IMR-90 (cell line): ENCODE measurements around the gene AHSG. TPM values are rescaled to one million over a fixed set of nuclear protein-coding genes. Genes with fewer than 3 reads are reported as not detected.

Source experiments
- ATAC-seq: fragments of 200-7000 bp; cut with Tn5 transposase; 2 replicates; pipeline ENCODE4 v1.9.1; 2020; ENCODE audit warnings: low read depth, mild to moderate bottlenecking, moderate library complexity
- BruUV-seq: library from RNA; stranded (reverse); fragments of 400-500 nt; replicated peaks from 2 replicates; lab custom pipeline; 2021; lab: Mats Ljungman, UMichigan
- CTCF ChIA-PET: fragments of 300-600 bp; formaldehyde crosslinking; extraction: SDS; loops from one replicate; lab custom pipeline; 2021; ENCODE audit warnings: antibody characterized with exemption; lab: Yijun Ruan, JAX
- POLR2A ChIA-PET: fragments of 300-600 bp; sonication (Branson Sonifier 250); formaldehyde crosslinking; loops from one replicate; lab custom pipeline; 2022; ENCODE audit warnings: antibody characterized with exemption; ENCODE audit not compliant: unreplicated experiment; lab: Charles Lee
- DNase-seq: peaks from one replicate; pipeline ENCODE4 v3.0.0; 2013
- H2AFZ ChIP-seq: replicated peaks from 2 replicates; pipeline ENCODE3; 2013; ENCODE audit warnings: low read length, mild to moderate bottlenecking; ENCODE audit not compliant: poor library complexity
- H2AK5ac ChIP-seq: 2 replicates; pipeline ENCODE4 v1.6.1; 2013; ENCODE audit warnings: low read depth, low read length, inconsistent platforms
- H2AK9ac ChIP-seq: replicated peaks from 2 replicates; pipeline ENCODE3; 2013; ENCODE audit warnings: mild to moderate bottlenecking, low read depth, low read length, moderate library complexity; ENCODE audit not compliant: poor library complexity
- H2BK120ac ChIP-seq: 2 replicates; pipeline ENCODE4 v1.6.1; 2013; ENCODE audit warnings: low read depth, low read length, inconsistent platforms
- H2BK15ac ChIP-seq: 3 replicates; pipeline ENCODE4 v1.6.1; 2013; ENCODE audit warnings: low read depth, low read length, inconsistent platforms
- H2BK20ac ChIP-seq: 2 replicates; pipeline ENCODE4 v1.6.1; 2013; ENCODE audit warnings: low read depth, mild to moderate bottlenecking, inconsistent platforms, low read length, moderate library complexity
- H2BK5ac ChIP-seq: 2 replicates; pipeline ENCODE4 v1.6.1; 2013; ENCODE audit warnings: mild to moderate bottlenecking, low read depth, low read length, inconsistent platforms; ENCODE audit not compliant: poor library complexity, severe bottlenecking
- H3K14ac ChIP-seq: replicated peaks from 2 replicates; pipeline ENCODE4 v1.6.1; 2013; ENCODE audit warnings: low read depth, low read length, inconsistent platforms
- H3K18ac ChIP-seq: 2 replicates; pipeline ENCODE4 v1.6.1; 2013; ENCODE audit warnings: low read depth, low read length, control low read depth
- H3K23ac ChIP-seq: 2 replicates; pipeline ENCODE4 v1.6.1; 2013; ENCODE audit warnings: low read depth, low read length, inconsistent platforms
- H3K27ac ChIP-seq: 2 replicates; pipeline ENCODE4 v1.5.1; 2013; ENCODE audit warnings: mild to moderate bottlenecking, control low read depth, low read length; ENCODE audit not compliant: insufficient read depth
- H3K27me3 ChIP-seq: 2 replicates; pipeline ENCODE4 v1.6.1; 2013; ENCODE audit warnings: low read length; ENCODE audit not compliant: control insufficient read depth, insufficient read depth
- H3K36me3 ChIP-seq: 2 replicates; pipeline ENCODE4 v1.6.1; 2013; ENCODE audit warnings: low read length, mixed read lengths; ENCODE audit not compliant: control insufficient read depth, insufficient read depth
- H3K4ac ChIP-seq: 2 replicates; pipeline ENCODE4 v1.6.1; 2013; ENCODE audit warnings: low read depth, low read length, inconsistent platforms
- H3K4me1 ChIP-seq: 2 replicates; pipeline ENCODE4 v1.6.1; 2013; ENCODE audit warnings: low read length, mixed read lengths; ENCODE audit not compliant: control insufficient read depth, insufficient read depth
- H3K4me2 ChIP-seq: 2 replicates; pipeline ENCODE4 v1.6.1; 2013; ENCODE audit warnings: low read depth, mild to moderate bottlenecking, control low read depth, low read length, moderate library complexity
- H3K4me3 ChIP-seq: 2 replicates; pipeline ENCODE4 v1.5.1; 2013; ENCODE audit warnings: low read depth, mild to moderate bottlenecking, control low read depth, low read length, moderate library complexity; ENCODE audit not compliant: insufficient read depth
- H3K56ac ChIP-seq: 2 replicates; pipeline ENCODE4 v1.6.1; 2013; ENCODE audit warnings: low read length, inconsistent platforms; ENCODE audit not compliant: insufficient read depth; ENCODE audit errors: extremely low read depth
- H3K79me1 ChIP-seq, 2 experiments: 2 replicates each; pipeline ENCODE4 v1.6.1; 2013; ENCODE audit warnings: low read length in 2 of 2, inconsistent platforms in 1 of 2, low read depth in 1 of 2
- H3K9ac ChIP-seq: 2 replicates; pipeline ENCODE4 v1.6.1; 2013; ENCODE audit warnings: low read depth, low read length, control low read depth
- H3K9me1 ChIP-seq: 2 replicates; pipeline ENCODE4 v1.6.1; 2013; ENCODE audit warnings: low read length, inconsistent platforms; ENCODE audit not compliant: insufficient read depth
- H3K9me3 ChIP-seq: 2 replicates; pipeline ENCODE4 v1.6.1; 2013; ENCODE audit warnings: low read length; ENCODE audit not compliant: control insufficient read depth, insufficient read depth
- H4K20me1 ChIP-seq: 2 replicates; pipeline ENCODE4 v1.6.1; 2013; ENCODE audit warnings: low read length, inconsistent platforms; ENCODE audit not compliant: insufficient read depth
- H4K5ac ChIP-seq: 2 replicates; pipeline ENCODE4 v1.6.1; 2013; ENCODE audit warnings: mild to moderate bottlenecking, low read depth, low read length, control low read depth
- H4K8ac ChIP-seq, 2 experiments: 2 replicates each; pipeline ENCODE4 v1.6.1; 2013; ENCODE audit warnings: low read depth in 2 of 2, low read length in 2 of 2, control low read depth in 1 of 2, inconsistent platforms in 1 of 2
- H4K91ac ChIP-seq: 2 replicates; pipeline ENCODE4 v1.6.1; 2013; ENCODE audit warnings: low read depth, low read length, inconsistent platforms; ENCODE audit not compliant: insufficient read depth
- CTCF ChIP-seq: conservative IDR thresholded peaks from 2 replicates; pipeline ENCODE4 v1.5.1; 2012; ENCODE audit warnings: mild to moderate bottlenecking, low read depth, low read length, improper control_type of control experiment
- WGBS, 2 experiments: methylation state at CpG; one replicate each; pipeline versions ENCODE4 v1.1.5 to v1.1.7; 2013; ENCODE audit warnings: missing lambda C conversion rate in 2 of 2; ENCODE audit not compliant: insufficient read length in 1 of 2; ENCODE audit errors: extremely low coverage in 2 of 2; 5-methylcytosine and 5-hydroxymethylcytosine counted together
- dilution Hi-C: fragments of 300-500 bp; cut with HindIII; formaldehyde crosslinking; loops from one replicate; pipeline ENCODE4 v1.14.3; 2018; ENCODE audit warnings: low sequenced_read_pairs; ENCODE audit not compliant: unreplicated experiment
- in situ Hi-C: fragments of 300-500 bp; cut with MboI; formaldehyde crosslinking; loops from 3 replicates; pipeline ENCODE4 v1.14.3; 2019; ENCODE audit warnings: low sequenced_read_pairs, inconsistent platforms, mixed read lengths
- intact Hi-C: fragments of 100-400 bp; cut with micrococcal nuclease; formaldehyde crosslinking; loops from 2 replicates; pipeline ENCODE4 v1.10.0; 2022
- polyA plus RNA-seq, 3 experiments: library from polyadenylated mRNA; depleted of rRNA; stranded (reverse); fragments of >200 nt; gene quantifications; 2 replicates each; pipeline ENCODE4 v1.2.3, GENCODE V29; 2012; ENCODE audit warnings: low replicate concordance in 1 of 3
- total RNA-seq: library from RNA; depleted of rRNA; stranded (reverse); fragments of >200 nt; gene quantifications from 2 replicates; pipeline ENCODE4 v1.2.3, GENCODE V29; 2012

AHSG gene
- total and polyA plus RNA-seq, 2 of the 4 experiments (the other 2 are of a cell fraction), result not detected

- WGBS, 2 experiments, result 80% methylated on average over 4 of the region's 6 CpGs; no CpG with 5 or more reads in 1 of the 2 experiments
- no peak overlapping the region for H2AK9ac ChIP-seq
- no peak overlapping the region for H2AFZ ChIP-seq
- H2BK5ac ChIP-seq, result no peak overlapping the region
- no peak overlapping the region for H2BK120ac ChIP-seq
- no peak overlapping the region for H3K14ac ChIP-seq
- H3K79me1 ChIP-seq, result no peaks in the 10 kb centered on the region
- no peak overlapping the region for H3K23ac ChIP-seq
- H3K36me3 ChIP-seq, result no peaks in the 10 kb centered on the region
- POLR2A ChIA-PET, result no interaction called here
- ATAC-seq (no peak), DNase-seq (no peak)
- intact Hi-C loops, result loop anchor here (1.0 kb wide), 1 partner anchor 207 kb away; no protein-coding TSS in a partner anchor
- BruUV-seq, result no TSS peak
- no peak overlapping the region for H4K8ac ChIP-seq
- in situ Hi-C loops, result no loop called here
- no peak overlapping the region for H2BK20ac ChIP-seq
- H4K91ac ChIP-seq, result no peak overlapping the region
- H4K20me1 ChIP-seq, result no peaks in the 10 kb centered on the region
- H3K27ac ChIP-seq, result no peak overlapping the region
- TF ChIP-seq CTCF, result no peak
- H3K27me3 ChIP-seq, result peaks cover 18% of the 10 kb centered on the region; the same call in 1 of the 2 replicates
- dilution Hi-C loops, result no loop called here
- H3K56ac ChIP-seq, result no peak overlapping the region
- no peaks in the 10 kb centered on the region for H3K9me1 ChIP-seq
- H3K4ac ChIP-seq, result no peak overlapping the region
- no peak overlapping the region for H2AK5ac ChIP-seq
- H3K18ac ChIP-seq, result no peak overlapping the region
- no peak overlapping the region for H3K4me3 ChIP-seq
- H3K9me3 ChIP-seq, result no peaks in the 10 kb centered on the region
- H4K5ac ChIP-seq, result no peak overlapping the region
- H3K4me1 ChIP-seq, result no peaks in the 10 kb centered on the region
- no peak overlapping the region for H3K4me2 ChIP-seq
- CTCF ChIA-PET, result interaction anchor here (0.6 to 1.7 kb wide), 11 partner anchors 13 to 321 kb away, joined by 3 to 7 read pairs (median 3); no protein-coding TSS in a partner anchor
- no peak overlapping the region for H3K9ac ChIP-seq
- no peak overlapping the region for H2BK15ac ChIP-seq
These were observed 1.4 kb downstream of the AHSG start for GRCh38 chr3:186614266-186614596.
